HG03378 (cell line): Measurements from ENCODE around the gene ATP8B3.
"Not testable (repeated sequence)": the region's sequence is repeated elsewhere in the genome, so short reads cannot be mapped to it uniquely, and the experiment has no call there.

Experiments used
- ATAC-seq: cut with Tn5 transposase; IDR thresholded peaks from one replicate; pipeline ENCODE4 v1.9.1; 2021; ENCODE audit warnings: mild to moderate bottlenecking, moderate library complexity; ENCODE audit not compliant: unreplicated experiment

Gene ATP8B3

GRCh38 chr19:1799695-1800342, 12.3 kb downstream of the ATP8B3 start:
- no peak for ATAC-seq

- not testable (repeated sequence) for ATAC-seq
Observed at GRCh38 chr19:1797313-1797712, 14.8 kb downstream of the ATP8B3 start.

DNA sequence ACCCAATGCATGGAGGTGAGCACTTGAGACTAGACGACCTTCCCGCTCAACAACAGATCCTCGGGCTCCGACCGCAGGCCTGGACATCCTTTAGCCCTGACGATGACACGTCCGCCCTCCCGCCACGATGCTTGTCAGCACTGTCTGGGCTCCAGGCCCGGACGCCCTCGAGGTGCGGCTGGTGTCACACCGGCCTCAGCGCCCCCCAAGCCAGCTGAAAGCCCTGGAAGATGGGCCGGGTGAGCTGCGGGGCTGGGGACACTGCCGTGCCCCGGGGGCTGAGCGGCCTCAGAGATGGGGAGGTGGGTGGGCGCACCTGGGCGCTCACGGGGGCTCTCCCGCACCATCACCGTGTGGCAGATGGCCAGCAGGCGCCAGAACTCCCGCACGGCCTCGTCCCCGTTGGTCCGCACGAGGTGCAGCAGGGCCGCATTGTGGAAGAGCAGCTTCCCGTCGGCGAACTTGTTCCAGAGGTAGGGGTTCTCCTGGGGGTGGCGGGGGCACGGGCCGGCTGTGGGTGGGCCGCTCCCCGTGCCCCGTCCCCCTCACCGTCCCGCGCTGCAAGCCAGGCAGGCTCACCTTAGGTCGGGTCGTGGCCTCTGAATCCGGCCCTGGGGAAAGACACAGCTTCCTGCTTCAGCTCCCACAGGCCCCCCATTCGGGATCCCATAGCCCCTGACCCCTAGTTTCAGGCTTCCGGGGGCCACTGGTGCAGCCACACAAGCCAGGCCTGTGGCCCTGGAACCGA, 15.5 kb downstream of the ATP8B3 start:
- ATAC-seq, result no peak

- no peak for ATAC-seq
Observed at GRCh38 chr19:1794424-1795172, 17.5 kb downstream of the ATP8B3 start.

- ATAC-seq, result no peak
Observed at GRCh38 chr19:1791879-1792278, 20.2 kb downstream of the ATP8B3 start.

- no peak for ATAC-seq
Observed at GRCh38 chr19:1790054-1790792, 21.9 kb downstream of the ATP8B3 start.

GRCh38 chr19:1789261-1790041, 22.6 kb downstream of the ATP8B3 start:
- no peak for ATAC-seq

GRCh38 chr19:1787116-1787515, 25.0 kb downstream of the ATP8B3 start:
- ATAC-seq, result no peak

DNA sequence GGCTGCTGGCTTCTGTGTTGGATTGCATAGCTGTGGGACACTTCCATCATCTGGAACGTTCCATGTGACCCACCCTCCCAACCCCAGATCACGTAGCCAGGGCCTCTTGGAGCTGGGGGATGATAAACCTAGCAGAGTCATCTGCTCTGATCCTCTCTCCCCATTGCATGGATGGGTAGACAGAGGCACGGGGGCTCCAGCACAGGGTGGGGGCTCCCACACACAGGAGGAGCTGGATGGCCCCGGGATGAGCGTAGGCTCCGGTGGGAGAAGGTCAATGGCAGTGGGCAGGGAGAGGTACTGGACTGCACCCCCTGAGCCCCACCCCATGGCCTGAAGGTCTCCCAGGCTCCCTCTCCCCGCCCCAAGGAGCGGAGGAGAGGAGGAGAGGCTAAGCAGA, 25.4 kb downstream of the ATP8B3 start:
- ATAC-seq, result no peak

DNA sequence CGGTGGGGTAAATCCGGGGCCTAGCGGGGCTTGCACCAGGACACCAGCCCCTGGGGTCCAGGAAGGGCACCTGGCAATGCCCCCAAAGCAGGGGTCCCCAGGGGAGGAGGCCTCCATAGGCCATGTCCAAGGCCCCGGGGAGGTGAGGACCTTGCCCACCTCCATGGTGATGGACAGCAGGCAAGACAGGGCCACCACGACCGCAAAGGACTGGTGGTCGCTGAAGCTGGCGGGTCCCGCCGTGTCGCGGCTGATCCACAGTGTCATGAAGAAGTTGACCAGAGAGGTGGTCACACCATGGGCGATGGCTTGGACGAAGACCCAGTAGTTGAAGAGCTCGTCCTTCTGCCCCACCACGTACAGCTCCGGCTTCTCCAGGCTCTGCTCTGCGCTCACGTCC, 26.8 kb downstream of the ATP8B3 start:
- ATAC-seq, result no peak

- ATAC-seq, result no peak
Observed at GRCh38 chr19:1783874-1784273, 28.2 kb downstream of the ATP8B3 start.

DNA sequence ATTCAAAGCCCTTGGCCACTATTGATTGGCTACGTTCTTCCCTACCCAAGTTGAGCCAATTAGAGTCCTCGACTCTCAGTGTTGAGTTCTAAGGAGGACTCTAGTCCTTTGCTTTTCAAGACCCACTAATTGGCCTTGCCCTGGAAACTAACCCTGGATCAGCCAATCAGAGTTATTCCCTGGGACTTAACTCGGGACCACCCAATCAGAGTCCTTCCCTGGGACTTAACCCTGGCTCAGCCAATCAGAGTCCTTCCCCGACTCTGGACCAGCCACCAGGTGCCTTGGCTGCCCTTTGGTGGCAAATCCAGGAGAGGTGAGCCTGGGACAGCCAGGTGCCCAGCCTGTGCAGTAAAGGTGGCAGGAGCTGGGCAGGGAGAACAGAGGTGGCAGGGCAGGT, 28.7 kb downstream of the ATP8B3 start:
- ATAC-seq, result no peak

GRCh38 chr19:1782521-1782920, 29.6 kb downstream of the ATP8B3 start:
- no peak for ATAC-seq

DNA sequence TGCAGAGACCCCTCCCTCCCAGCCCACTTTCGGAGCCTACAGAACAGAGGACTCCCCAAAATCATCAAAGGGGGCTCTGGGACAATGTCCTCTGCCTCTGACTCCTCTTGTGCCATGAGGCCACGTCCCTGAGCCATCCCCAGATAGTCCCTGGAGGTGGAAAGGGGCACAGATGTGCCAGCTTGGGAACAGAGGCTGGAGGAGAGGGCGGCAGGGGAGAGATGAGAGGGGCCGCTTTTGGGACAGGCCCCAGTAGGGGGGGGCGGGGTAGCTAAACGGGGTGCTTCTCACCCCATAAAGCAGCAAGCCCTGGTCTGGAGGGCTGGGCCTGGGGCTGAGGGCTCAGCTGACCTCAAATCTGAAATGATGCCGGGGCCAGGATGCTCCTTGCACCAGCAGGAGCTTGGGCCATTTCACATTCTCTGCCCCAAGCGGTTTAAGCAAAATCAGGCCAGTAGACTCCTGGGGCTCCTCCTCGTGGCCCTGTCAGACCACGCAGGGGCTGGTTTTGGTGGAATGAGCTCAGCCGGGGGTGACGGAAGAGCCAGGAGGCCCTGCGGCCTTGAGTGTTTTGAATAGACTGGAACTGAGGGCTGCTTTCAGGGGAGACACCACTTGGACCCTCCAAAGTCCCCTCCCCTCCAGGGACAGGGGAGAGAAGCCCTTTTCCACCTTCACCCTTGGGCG, 31.7 kb downstream of the ATP8B3 start:
- ATAC-seq, result no peak

- ATAC-seq, result no peak
Observed at GRCh38 chr19:1779574-1779973, 32.5 kb downstream of the ATP8B3 start.

DNA sequence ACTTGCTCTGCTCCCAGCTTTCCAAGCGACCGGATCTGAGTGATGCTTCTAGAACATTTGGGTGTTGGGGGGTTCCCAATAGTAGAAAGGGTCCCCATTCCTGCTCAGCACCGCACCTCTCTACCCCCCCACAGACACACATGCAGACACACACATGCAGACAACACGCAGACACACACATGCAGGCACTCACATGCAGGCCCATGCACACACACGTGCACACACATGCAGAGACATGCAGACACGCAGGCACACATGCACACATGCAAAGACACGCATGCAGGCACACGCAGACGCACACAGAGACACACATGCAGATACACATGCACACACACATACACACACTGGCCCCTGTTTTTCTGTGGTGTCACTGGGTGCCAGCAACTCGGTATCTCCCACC, 34.9 kb downstream of the ATP8B3 start:
- ATAC-seq, result no peak

DNA sequence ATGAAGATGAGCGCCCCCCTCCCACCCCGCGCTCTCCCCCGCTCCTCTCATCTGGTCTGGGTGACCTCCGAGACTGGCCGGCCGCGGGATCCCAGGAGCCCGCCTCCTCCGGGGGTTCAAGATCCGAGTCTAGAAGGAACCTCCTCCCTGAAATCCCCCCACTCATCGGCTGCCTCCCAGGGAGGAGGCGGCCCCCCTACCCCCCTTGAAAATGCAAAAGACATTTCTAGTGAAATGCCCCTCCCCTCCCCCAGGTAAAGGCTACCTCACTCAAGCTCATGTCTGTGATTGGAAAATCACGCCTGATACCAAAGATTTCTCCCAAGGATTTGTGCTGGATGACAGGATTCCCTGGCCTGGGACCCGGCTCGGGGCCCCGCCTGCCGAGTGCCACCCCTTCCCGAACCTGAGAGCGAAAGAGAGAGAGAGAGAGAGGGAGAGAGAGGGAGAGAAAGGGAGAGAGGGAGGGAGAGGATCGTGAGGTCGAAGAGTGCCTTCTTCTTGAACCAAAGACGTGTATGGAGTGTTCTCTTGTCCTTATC, 35.4 kb downstream of the ATP8B3 start:
- no peak for ATAC-seq

DNA sequence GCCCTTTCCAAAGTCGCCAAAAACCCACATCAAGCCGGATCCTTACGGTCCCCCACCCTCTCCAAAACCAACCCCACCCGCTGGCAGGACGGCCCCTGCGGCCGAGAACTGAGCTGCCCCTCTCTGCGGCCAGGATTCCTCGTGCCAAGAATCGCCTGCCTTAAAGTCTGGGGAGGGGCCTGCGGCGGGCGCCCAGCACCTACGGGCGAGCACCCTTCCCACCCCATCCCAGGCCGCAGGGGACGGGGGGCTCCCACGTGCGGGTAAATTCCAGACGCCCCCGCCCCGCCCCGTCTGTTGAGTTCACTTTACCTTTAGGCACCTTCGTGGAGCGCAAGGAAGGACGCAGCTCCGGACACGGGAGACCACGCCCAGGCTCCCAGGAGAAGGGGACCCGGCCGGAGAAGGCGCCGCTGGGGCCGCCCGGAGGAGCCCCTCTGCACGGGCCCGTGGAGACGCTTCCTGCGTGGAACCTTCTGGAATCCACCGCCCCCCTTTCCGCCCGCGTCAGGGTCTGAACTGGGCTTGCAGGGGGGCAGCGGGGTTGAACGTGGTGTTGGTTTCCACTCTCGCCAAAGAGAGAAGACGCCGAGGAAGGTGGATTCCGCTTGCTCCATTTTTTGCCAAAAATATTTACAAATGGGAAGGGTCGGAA, 36.0 kb downstream of the ATP8B3 start:
- no peak for ATAC-seq
